ENCODE measurements around the gene CAPN3.

The CAPN3 gene

GRCh38 chr15:42385980-42386700 is 26.8 kb downstream of the CAPN3 start:
- no peaks in the 10 kb centered on the region for H3K27me3 Mint-ChIP-seq
- H3K4me1 Mint-ChIP-seq (ENCODE audit: low read depth in 2 of 2) = no peaks in the 10 kb centered on the region
- DNase-seq (no peak), ATAC-seq (replicated peaks) (no peak)
- H3K9me3 Mint-ChIP-seq = no peaks in the 10 kb centered on the region
- H3K27ac Mint-ChIP-seq = no peak overlapping the region
- H3K4me3 Mint-ChIP-seq = no peak overlapping the region
- H3K36me3 Mint-ChIP-seq (ENCODE audit: insufficient read depth) = no peaks in the 10 kb centered on the region

GRCh38 chr15:42387603-42388002 is 28.3 kb downstream of the CAPN3 start:
- no peaks in the 10 kb centered on the region for H3K27me3 Mint-ChIP-seq
- DNase-seq (no peak), ATAC-seq (replicated peaks) (no peak)
- H3K9me3 Mint-ChIP-seq = no peaks in the 10 kb centered on the region
- H3K4me3 Mint-ChIP-seq = no peak overlapping the region
- H3K36me3 Mint-ChIP-seq (ENCODE audit: insufficient read depth) = peaks cover 3% of the 10 kb centered on the region
- no peak overlapping the region for H3K27ac Mint-ChIP-seq
- H3K4me1 Mint-ChIP-seq (ENCODE audit: low read depth in 2 of 2) = no peaks in the 10 kb centered on the region

DNA sequence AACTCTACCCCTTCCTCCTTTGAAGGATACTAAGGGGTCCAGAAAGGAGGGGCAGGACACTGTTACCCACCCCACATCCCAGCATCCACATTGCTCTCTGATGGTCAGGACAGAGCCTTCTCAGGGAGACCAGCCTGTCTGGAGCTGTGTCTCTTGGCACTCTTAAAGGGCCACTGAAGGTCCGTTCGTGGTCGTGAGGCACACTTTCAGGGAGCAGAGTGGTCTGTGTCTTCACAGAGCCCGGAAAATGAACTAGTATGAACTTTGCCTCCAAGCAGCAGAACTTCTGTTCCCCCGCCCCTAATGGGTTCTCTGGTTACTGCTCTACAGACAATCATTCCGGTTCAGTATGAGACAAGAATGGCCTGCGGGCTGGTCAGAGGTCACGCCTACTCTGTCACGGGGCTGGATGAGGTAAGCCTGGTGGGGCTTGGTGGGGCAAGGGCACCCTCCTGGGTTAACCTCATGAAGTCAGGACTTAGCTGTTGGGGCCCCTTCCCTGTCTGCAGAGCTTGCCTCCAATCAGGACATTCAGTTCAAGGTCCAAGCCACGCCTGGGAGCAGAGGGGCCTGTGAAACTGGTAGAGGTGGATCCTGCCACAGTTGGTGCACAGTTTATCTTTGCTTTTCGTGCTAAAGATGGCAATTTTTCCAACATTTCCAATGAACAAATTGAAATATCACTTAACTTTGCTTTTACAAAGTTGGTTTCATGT is 33.2 kb downstream of the CAPN3 start:
- no peaks in the 10 kb centered on the region for H3K27me3 Mint-ChIP-seq
- H3K27ac Mint-ChIP-seq = no peak overlapping the region
- DNase-seq (no peak), ATAC-seq (replicated peaks) (no peak)
- peaks cover 3% of the 10 kb centered on the region for H3K36me3 Mint-ChIP-seq (ENCODE audit: insufficient read depth)
- no peak overlapping the region for H3K4me3 Mint-ChIP-seq
- H3K9me3 Mint-ChIP-seq = no peaks in the 10 kb centered on the region
- H3K4me1 Mint-ChIP-seq (ENCODE audit: low read depth in 2 of 2) = no peaks in the 10 kb centered on the region

GRCh38 chr15:42394106-42394505 is 34.8 kb downstream of the CAPN3 start:
- Mint-ChIP-seq H3K27me3 (no peaks in the 10 kb centered on the region), H3K4me1 (ENCODE audit: low read depth in 2 of 2) (no peaks in the 10 kb centered on the region), H3K36me3 (ENCODE audit: insufficient read depth) (peaks cover 3% of the 10 kb centered on the region), H3K9me3 (no peaks in the 10 kb centered on the region), H3K27ac (no peak overlapping the region), H3K4me3 (no peak overlapping the region)
- no peak for ATAC-seq (replicated peaks)
- no peak for DNase-seq

GRCh38 chr15:42395838-42396237 is 36.5 kb downstream of the CAPN3 start:
- no peak for DNase-seq
- H3K9me3 Mint-ChIP-seq = no peaks in the 10 kb centered on the region
- H3K4me1 Mint-ChIP-seq (ENCODE audit: low read depth in 2 of 2) = peaks cover 0 to 8% of the 10 kb centered on the region in 2 donors
- no peak overlapping the region for H3K27ac Mint-ChIP-seq
- no peaks in the 10 kb centered on the region for H3K27me3 Mint-ChIP-seq
- no peak overlapping the region for H3K4me3 Mint-ChIP-seq
- peaks cover 3% of the 10 kb centered on the region for H3K36me3 Mint-ChIP-seq (ENCODE audit: insufficient read depth)
- ATAC-seq (replicated peaks) = no peak

GRCh38 chr15:42401544-42402454 is 42.5 kb downstream of the CAPN3 start:
- H3K27ac Mint-ChIP-seq = peak overlapping the region; percentile 62 to 93

DNA sequence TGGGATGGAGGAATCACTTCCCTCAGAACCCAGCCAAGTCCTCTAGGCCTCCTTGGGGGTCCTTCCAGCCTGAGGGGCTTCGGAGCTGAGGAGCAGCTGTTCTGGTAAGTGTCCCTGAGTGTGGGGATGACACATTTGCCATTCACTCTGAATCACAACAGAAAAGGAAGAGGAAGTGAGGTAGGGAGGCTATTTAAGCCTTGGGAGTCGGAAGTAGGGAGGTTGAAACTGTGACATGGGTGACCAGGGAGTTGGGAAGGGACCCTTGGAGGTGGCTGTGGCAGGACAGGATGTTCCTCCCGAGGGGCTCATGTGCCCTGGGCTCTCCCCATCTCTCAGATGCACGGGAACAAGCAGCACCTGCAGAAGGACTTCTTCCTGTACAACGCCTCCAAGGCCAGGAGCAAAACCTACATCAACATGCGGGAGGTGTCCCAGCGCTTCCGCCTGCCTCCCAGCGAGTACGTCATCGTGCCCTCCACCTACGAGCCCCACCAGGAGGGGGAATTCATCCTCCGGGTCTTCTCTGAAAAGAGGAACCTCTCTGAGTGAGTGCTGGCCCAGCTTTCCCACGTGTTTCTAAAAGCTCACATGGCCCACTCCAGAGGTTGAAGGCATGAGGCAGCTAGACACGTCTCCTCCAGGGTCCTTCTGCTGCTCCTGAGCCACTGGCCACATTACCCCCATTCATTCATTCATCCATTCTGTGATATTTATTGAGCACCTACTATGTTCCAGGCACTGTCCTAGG is 43.3 kb downstream of the CAPN3 start:
- peaks cover 7% of the 10 kb centered on the region for H3K36me3 Mint-ChIP-seq (ENCODE audit: insufficient read depth)
- ATAC-seq (replicated peaks) (no peak), DNase-seq (no peak)
- peak overlapping the region; percentile 62 to 93 for H3K27ac Mint-ChIP-seq
- H3K27me3 Mint-ChIP-seq = no peaks in the 10 kb centered on the region
- no peaks in the 10 kb centered on the region for H3K9me3 Mint-ChIP-seq
- peaks cover 6 to 18% of the 10 kb centered on the region in 2 donors for H3K4me1 Mint-ChIP-seq (ENCODE audit: low read depth in 2 of 2)
- H3K4me3 Mint-ChIP-seq = peak overlapping the region; percentile 12 to 68

More at GRCh38 chr15:42401544-42402454, 42.5 kb downstream of the CAPN3 start:
- H3K9me3 Mint-ChIP-seq = no peaks in the 10 kb centered on the region
- ATAC-seq (replicated peaks) (peak; percentile 85), DNase-seq (peak; percentile 10 to 20 (median 14))
- peaks cover 7% of the 10 kb centered on the region for H3K36me3 Mint-ChIP-seq (ENCODE audit: insufficient read depth)
- H3K27me3 Mint-ChIP-seq = no peaks in the 10 kb centered on the region
- H3K4me3 Mint-ChIP-seq = peak overlapping the region; percentile 12 to 68
- peaks cover 6 to 18% of the 10 kb centered on the region in 2 donors for H3K4me1 Mint-ChIP-seq (ENCODE audit: low read depth in 2 of 2)

- H3K4me1 Mint-ChIP-seq (ENCODE audit: low read depth in 2 of 2) = peaks cover 6 to 18% of the 10 kb centered on the region in 2 donors
- no peak overlapping the region for H3K4me3 Mint-ChIP-seq
- no peaks in the 10 kb centered on the region for H3K27me3 Mint-ChIP-seq
- H3K27ac Mint-ChIP-seq = peak overlapping the region in 1 of 2 donors; percentile 62
- no peaks in the 10 kb centered on the region for H3K9me3 Mint-ChIP-seq
- DNase-seq (no peak), ATAC-seq (replicated peaks) (no peak)
- H3K36me3 Mint-ChIP-seq (ENCODE audit: insufficient read depth) = peaks cover 7% of the 10 kb centered on the region
Measured at GRCh38 chr15:42403389-42403788, 44.1 kb downstream of the CAPN3 start.

DNA sequence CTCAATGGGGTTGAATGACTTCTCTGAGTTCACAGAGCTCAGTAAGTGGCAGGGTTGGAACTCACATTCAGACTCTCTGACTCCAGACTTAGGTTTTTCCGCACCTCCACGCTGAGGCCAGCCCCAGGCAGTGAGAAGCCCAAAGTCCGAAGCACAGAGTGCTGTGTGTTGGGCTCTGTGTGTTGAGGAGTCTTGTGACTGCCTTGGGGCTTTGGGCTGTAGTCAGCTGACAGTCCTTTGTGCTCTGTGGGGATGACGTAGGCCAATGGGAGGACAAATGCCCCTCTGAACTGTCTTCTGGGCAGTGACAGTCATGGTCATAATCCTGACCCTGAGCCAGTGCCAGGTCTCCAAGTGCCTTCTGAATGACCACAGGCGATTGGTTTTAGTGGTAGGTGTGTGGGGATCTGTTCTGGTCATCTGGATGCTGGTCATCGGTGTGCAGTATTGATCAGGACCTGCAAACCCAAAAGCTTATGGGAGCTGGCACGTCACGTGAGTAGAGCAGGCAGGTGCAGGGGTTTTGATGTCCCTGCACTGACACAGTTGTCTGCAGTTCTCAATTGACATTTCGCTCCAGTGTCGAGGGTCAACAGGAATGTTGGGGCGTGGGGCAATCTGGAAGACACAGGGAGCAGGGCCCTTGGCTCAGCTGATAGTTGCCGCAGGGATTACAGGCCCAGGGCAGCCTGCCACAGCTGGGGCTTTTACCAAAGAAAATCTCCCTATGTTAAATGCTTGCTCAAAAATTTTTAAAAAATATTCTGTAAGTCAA is 45.3 kb downstream of the CAPN3 start:
- H3K27ac Mint-ChIP-seq = no peak overlapping the region
- peaks cover 7% of the 10 kb centered on the region for H3K36me3 Mint-ChIP-seq (ENCODE audit: insufficient read depth)
- H3K4me1 Mint-ChIP-seq (ENCODE audit: low read depth in 2 of 2) = peaks cover 6 to 18% of the 10 kb centered on the region in 2 donors
- H3K9me3 Mint-ChIP-seq = no peaks in the 10 kb centered on the region
- no peak for ATAC-seq (replicated peaks)
- H3K27me3 Mint-ChIP-seq = no peaks in the 10 kb centered on the region
- DNase-seq = no peak
- no peak overlapping the region for H3K4me3 Mint-ChIP-seq

GRCh38 chr15:42405863-42406482 is 46.7 kb downstream of the CAPN3 start:
- Mint-ChIP-seq H3K4me1 (ENCODE audit: low read depth in 2 of 2) (peaks cover 6 to 9% of the 10 kb centered on the region in 2 donors), H3K27ac (peak overlapping the region in 1 of 2 donors; percentile 28), H3K4me3 (no peak overlapping the region), H3K27me3 (no peaks in the 10 kb centered on the region), H3K36me3 (ENCODE audit: insufficient read depth) (peaks cover 7% of the 10 kb centered on the region), H3K9me3 (no peaks in the 10 kb centered on the region)
- no peak for ATAC-seq (replicated peaks)
- DNase-seq = no peak

DNA sequence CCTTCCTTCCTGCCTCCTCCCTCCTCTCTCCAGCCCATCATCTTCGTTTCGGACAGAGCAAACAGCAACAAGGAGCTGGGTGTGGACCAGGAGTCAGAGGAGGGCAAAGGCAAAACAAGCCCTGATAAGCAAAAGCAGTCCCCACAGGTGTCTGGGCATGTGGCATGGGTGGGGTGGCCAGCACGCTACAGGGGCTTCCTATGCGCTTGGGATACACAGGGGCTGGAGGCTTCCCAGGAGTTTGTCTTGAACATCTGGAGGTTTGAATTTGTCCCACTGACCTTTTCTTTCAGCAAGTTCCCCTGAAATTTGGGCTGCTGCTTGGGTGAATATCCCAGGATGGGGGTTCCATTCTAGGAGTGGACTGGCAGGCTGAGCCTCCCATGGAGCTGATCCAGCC is 48.9 kb downstream of the CAPN3 start:
- Mint-ChIP-seq H3K9me3 (no peaks in the 10 kb centered on the region), H3K4me1 (ENCODE audit: low read depth in 2 of 2) (no peaks in the 10 kb centered on the region)
- ATAC-seq (replicated peaks) = no peak

GRCh38 chr15:42409011-42409410 is 49.7 kb downstream of the CAPN3 start:
- H3K9me3 Mint-ChIP-seq = no peaks in the 10 kb centered on the region
- no peak overlapping the region for H3K4me3 Mint-ChIP-seq
- no peak overlapping the region for H3K27ac Mint-ChIP-seq
- ATAC-seq (replicated peaks) = no peak
- no peaks in the 10 kb centered on the region for H3K4me1 Mint-ChIP-seq (ENCODE audit: low read depth in 2 of 2)
- DNase-seq = no peak
- H3K27me3 Mint-ChIP-seq = no peaks in the 10 kb centered on the region
- no peaks in the 10 kb centered on the region for H3K36me3 Mint-ChIP-seq (ENCODE audit: insufficient read depth)

More for the DNA sequence above, 48.9 kb downstream of the CAPN3 start:
- H3K27me3 Mint-ChIP-seq = no peaks in the 10 kb centered on the region
- no peak overlapping the region for H3K4me3 Mint-ChIP-seq
- no peak for DNase-seq
- no peak overlapping the region for H3K27ac Mint-ChIP-seq
- peaks cover 3% of the 10 kb centered on the region for H3K36me3 Mint-ChIP-seq (ENCODE audit: insufficient read depth)

Data from effector memory CD8-positive, alpha-beta T cell (primary cell).